SU-DHL-6 (cell line): ENCODE results near the gene ZNF574.

ENCODE experiments used
- H2AFZ ChIP-seq: fragments of 200-600 bp; sonication (generic); 2 replicates; pipeline ENCODE4 v1.6.1; 2014; ENCODE audit warnings: low read depth, mild to moderate bottlenecking, moderate library complexity, mixed read lengths, antibody characterized with exemption, low read length; ENCODE audit not compliant: severe bottlenecking
- H3F3A ChIP-seq: fragments of 200-600 bp; shearing (Covaris generic); 2 replicates; pipeline ENCODE4 v1.6.0; 2016; ENCODE audit warnings: antibody characterized with exemption, mild to moderate bottlenecking; ENCODE audit not compliant: insufficient read depth
- H3K27ac ChIP-seq: fragments of 200-600 bp; sonication (generic); 2 replicates; pipeline ENCODE4 v1.5.1; 2016; ENCODE audit warnings: low read depth, mild to moderate bottlenecking, low read length, moderate library complexity, mixed read lengths
- H3K27me3 ChIP-seq: fragments of 200-600 bp; sonication (generic), shearing (Covaris generic); 2 replicates; pipeline ENCODE4 v1.6.0; 2014; ENCODE audit warnings: mild to moderate bottlenecking, low read length
- H3K36me3 ChIP-seq: fragments of 200-600 bp; sonication (generic); 2 replicates; pipeline ENCODE4 v1.6.1; 2014; ENCODE audit warnings: mild to moderate bottlenecking, low read length, mixed read lengths
- H3K4me2 ChIP-seq: fragments of 300-600, 200-600 bp; shearing (Covaris generic), sonication (generic); 2 replicates; pipeline ENCODE4 v1.6.0; 2014; ENCODE audit warnings: low read length, low read depth, mild to moderate bottlenecking; ENCODE audit not compliant: poor library complexity, severe bottlenecking
- H3K4me3 ChIP-seq: fragments of 200-600 bp; sonication (generic); 2 replicates; pipeline ENCODE4 v1.5.1; 2014; ENCODE audit warnings: antibody characterized with exemption, low read length, mild to moderate bottlenecking, mixed read lengths; ENCODE audit not compliant: insufficient read depth, poor library complexity, severe bottlenecking
- H3K79me2 ChIP-seq: fragments of 200-600 bp; sonication (generic); 2 replicates; pipeline ENCODE4 v1.6.1; 2014; ENCODE audit warnings: mild to moderate bottlenecking, low read length, moderate library complexity; ENCODE audit not compliant: insufficient read depth
- H3K9ac ChIP-seq: fragments of 200-600 bp; sonication (generic); 2 replicates; pipeline ENCODE4 v1.7.0; 2014; ENCODE audit warnings: mild to moderate bottlenecking, low read length
- H3K9me2 ChIP-seq: fragments of 200-600 bp; sonication (generic); replicated peaks from 2 replicates; pipeline ENCODE4 v1.6.1; 2014; ENCODE audit warnings: low read length; ENCODE audit not compliant: insufficient read depth
- H3K9me3 ChIP-seq: fragments of 200-600 bp; sonication (generic); 2 replicates; pipeline ENCODE4 v1.6.1; 2014; ENCODE audit warnings: low read length, mixed read lengths; ENCODE audit not compliant: insufficient read depth
- H4K20me1 ChIP-seq: fragments of 200-600 bp; sonication (generic); 2 replicates; pipeline ENCODE4 v1.6.1; 2014; ENCODE audit warnings: low read depth, mild to moderate bottlenecking, antibody characterized with exemption, low read length, moderate library complexity, mixed read lengths
- CTCF ChIP-seq: fragments of 200-600 bp; sonication (generic); IDR thresholded peaks from one replicate; pipeline ENCODE4 v1.5.1; 2017; ENCODE audit warnings: antibody characterized with exemption, mild to moderate bottlenecking, low read length, moderate library complexity; ENCODE audit not compliant: insufficient read depth, poor library complexity, severe bottlenecking
- EZH2phosphoT487 ChIP-seq: fragments of 200-600 bp; sonication (generic), shearing (Covaris generic); conservative IDR thresholded peaks from 2 replicates; pipeline ENCODE4 v1.6.1; 2018; ENCODE audit warnings: mild to moderate bottlenecking, antibody characterized with exemption, low read length, moderate library complexity, mixed read lengths

Gene ZNF574

GRCh38 chr19:42089772-42090171 lies 13.8 kb downstream of the ZNF574 start:
- Histone ChIP-seq H3K36me3 (no peaks in the 10 kb centered on the region), H3K9me2 (no peaks in the 10 kb centered on the region), H3K9ac (no peak overlapping the region), H3K27me3 (no peaks in the 10 kb centered on the region), H2AFZ (no peak overlapping the region), H3K4me2 (no peak overlapping the region), H3K27ac (no peak overlapping the region), H4K20me1 (no peaks in the 10 kb centered on the region), H3K79me2 (no peaks in the 10 kb centered on the region), H3K4me3 (no peak overlapping the region), H3K9me3 (no peaks in the 10 kb centered on the region), H3F3A (peaks cover 20% of the 10 kb centered on the region; the same call in 1 of the 2 replicates)
- TF ChIP-seq EZH2phosphoT487 (no peak), CTCF (no peak)

- Histone ChIP-seq H3K4me3 (no peak overlapping the region), H3K79me2 (no peaks in the 10 kb centered on the region), H3K4me2 (no peak overlapping the region), H3K9me3 (no peaks in the 10 kb centered on the region), H4K20me1 (no peaks in the 10 kb centered on the region), H3K9ac (no peak overlapping the region), H2AFZ (no peak overlapping the region), H3K27me3 (no peaks in the 10 kb centered on the region), H3K36me3 (no peaks in the 10 kb centered on the region), H3K9me2 (no peaks in the 10 kb centered on the region), H3F3A (peaks cover 15% of the 10 kb centered on the region; the same call in 1 of the 2 replicates), H3K27ac (no peak overlapping the region)
- TF ChIP-seq CTCF (no peak), EZH2phosphoT487 (no peak)
Observed at GRCh38 chr19:42090672-42091071, 14.7 kb downstream of the ZNF574 start.

GRCh38 chr19:42091300-42091699 lies 15.3 kb downstream of the ZNF574 start:
- no peaks in the 10 kb centered on the region for H3K36me3 ChIP-seq
- H3K79me2 ChIP-seq, result no peaks in the 10 kb centered on the region
- no peaks in the 10 kb centered on the region for H4K20me1 ChIP-seq
- TF ChIP-seq CTCF (no peak), EZH2phosphoT487 (no peak)
- H3K4me3 ChIP-seq, result no peak overlapping the region
- peaks cover 9% of the 10 kb centered on the region; the same call in 1 of the 2 replicates for H3F3A ChIP-seq
- H3K27me3 ChIP-seq, result no peaks in the 10 kb centered on the region
- no peak overlapping the region for H3K27ac ChIP-seq
- no peaks in the 10 kb centered on the region for H3K9me3 ChIP-seq
- no peak overlapping the region for H2AFZ ChIP-seq
- no peak overlapping the region for H3K9ac ChIP-seq
- no peak overlapping the region for H3K4me2 ChIP-seq
- H3K9me2 ChIP-seq, result no peaks in the 10 kb centered on the region
